Stomach smooth muscle (tissue), 2 donors: Measurements from ENCODE around the gene CD4.

Experiments
- H3K27ac ChIP-seq: one replicate; pipeline ENCODE4 v1.7.0; 2013; ENCODE audit warnings: mild to moderate bottlenecking, low read length, inconsistent platforms
- H3K27me3 ChIP-seq, 2 donors: one replicate each; pipeline ENCODE4 v1.7.0; 2013; ENCODE audit warnings: low read length in 2 of 2; ENCODE audit not compliant: insufficient read depth in 2 of 2, control insufficient read depth in 1 of 2
- H3K36me3 ChIP-seq, 2 donors: one replicate each; pipeline ENCODE4 v1.7.0; 2013; ENCODE audit warnings: low read length in 2 of 2; ENCODE audit not compliant: control insufficient read depth in 2 of 2, insufficient read depth in 2 of 2
- H3K4me1 ChIP-seq: one replicate; pipeline ENCODE4 v1.7.0; 2013; ENCODE audit warnings: low read length; ENCODE audit not compliant: control insufficient read depth, insufficient read depth
- H3K4me3 ChIP-seq, 2 donors: one replicate each; pipeline ENCODE4 v1.7.0; 2013; ENCODE audit warnings: low read length in 2 of 2
- H3K9ac ChIP-seq, 2 donors: one replicate each; pipeline ENCODE4 v1.7.0; 2013; ENCODE audit warnings: low read length in 2 of 2, mild to moderate bottlenecking in 1 of 2
- H3K9me3 ChIP-seq, 2 donors: one replicate each; pipeline ENCODE4 v1.7.0; 2013; ENCODE audit warnings: low read length in 2 of 2; ENCODE audit not compliant: control insufficient read depth in 2 of 2
- donor health status: healthy.
- donor health status: Pancreatic carcinoma.

CD4 gene

DNA sequence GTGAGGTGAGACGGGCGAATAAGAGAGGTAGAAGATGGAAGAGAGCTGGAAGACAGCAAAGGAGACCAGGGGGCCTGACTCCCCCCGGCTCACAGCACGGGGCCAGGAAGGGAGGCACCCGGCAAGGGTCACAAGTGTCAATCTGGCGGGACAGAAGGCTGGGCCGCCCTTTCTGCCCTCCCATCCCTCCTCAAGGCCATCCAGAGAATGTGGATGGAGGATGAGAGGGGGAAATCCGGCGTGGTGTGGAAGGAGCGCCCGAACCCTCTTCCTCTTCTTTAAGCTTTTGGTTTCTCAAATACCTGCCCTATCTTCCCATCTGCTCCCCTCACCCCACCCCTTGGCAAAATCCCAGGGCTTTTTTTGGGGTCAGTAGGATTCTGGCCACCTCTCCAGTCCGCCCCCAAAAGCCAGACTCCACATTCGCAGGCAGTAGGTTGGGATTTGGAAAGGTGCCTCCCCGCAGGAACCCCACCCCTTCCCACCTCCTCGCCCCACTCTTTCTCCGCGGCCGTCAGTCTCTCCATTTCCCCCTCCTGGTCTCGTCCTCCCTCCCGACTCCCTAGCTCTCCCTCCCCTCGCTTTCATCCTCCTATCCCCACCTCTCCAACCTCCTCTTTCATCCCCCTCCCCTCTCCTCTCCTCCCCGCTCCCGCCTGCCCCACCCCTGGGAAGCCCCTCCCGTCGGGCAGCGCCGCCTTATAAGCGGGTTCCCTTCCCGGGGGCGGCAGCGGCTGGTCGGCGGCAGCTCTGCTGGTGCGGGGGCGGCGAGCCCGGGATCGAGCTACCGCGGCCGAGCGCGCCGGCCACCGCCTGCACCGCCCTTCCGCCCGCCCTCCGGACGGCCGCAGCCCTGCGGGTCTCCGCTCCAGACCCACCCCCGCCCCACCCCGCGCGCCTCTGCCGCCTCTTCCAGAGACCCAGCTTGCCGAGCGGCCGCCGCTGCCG, 23.4 kb upstream of the CD4 start, which contains the start of gene PTMS:
TSS of gene PTMS (plus strand) at position 730 of the 948 bp plus-strand sequence. CDS start 343 bp downstream, outside the sequence.
- Histone ChIP-seq H3K27me3 (no peaks in the 10 kb centered on the region), H3K36me3 (peaks cover 5 to 7% of the 10 kb centered on the region in 2 donors), H3K9me3 (no peaks in the 10 kb centered on the region), H3K4me3 (peak within 1 kb of the TSS; percentile 89 to 95), H3K4me1 (peaks cover 62% of the 10 kb centered on the region), H3K27ac (peak within 1 kb of the TSS; percentile 96), H3K9ac (peak within 1 kb of the TSS; percentile 79 to 82)

DNA sequence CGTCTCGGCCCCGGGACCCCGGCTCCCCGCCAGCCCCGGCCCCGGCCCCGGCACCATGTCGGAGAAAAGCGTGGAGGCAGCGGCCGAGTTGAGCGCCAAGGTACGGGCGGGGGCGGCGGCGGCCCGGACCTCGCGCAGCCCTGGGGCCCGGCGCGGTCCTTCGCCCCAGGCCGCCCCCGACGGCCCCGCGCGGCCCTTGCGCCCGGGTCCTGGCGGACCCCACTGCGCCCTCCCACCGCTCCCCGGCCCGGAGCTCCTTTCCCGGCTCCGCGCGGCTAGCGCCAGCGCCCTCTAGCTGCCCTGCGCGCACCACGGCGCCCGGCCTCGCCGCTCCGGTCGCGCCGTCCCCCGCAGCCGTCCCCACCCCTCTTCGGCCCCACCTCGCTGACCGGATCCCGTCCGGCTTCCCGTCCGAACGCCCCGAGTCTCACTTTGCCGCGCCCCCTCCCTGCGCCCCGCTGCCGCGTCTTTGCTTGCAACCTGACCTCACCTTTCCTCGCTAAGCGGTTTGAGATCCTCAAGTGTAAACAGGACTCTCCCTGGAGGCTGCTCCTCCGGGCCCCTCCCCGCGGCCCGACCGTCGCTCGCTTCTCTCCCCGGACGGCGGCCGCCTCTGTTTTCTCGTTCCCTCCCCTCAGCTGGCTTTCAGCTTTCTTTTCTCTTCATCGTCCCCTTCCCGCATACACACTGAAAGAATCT, 22.5 kb upstream of the CD4 start:
- Histone ChIP-seq H3K9ac (peak overlapping the region; percentile 79 to 82), H3K4me1 (peaks cover 66% of the 10 kb centered on the region), H3K27me3 (no peaks in the 10 kb centered on the region), H3K9me3 (no peaks in the 10 kb centered on the region), H3K4me3 (peak overlapping the region; percentile 89 to 95), H3K36me3 (peaks cover 11 to 13% of the 10 kb centered on the region in 2 donors), H3K27ac (peak overlapping the region; percentile 80)

DNA sequence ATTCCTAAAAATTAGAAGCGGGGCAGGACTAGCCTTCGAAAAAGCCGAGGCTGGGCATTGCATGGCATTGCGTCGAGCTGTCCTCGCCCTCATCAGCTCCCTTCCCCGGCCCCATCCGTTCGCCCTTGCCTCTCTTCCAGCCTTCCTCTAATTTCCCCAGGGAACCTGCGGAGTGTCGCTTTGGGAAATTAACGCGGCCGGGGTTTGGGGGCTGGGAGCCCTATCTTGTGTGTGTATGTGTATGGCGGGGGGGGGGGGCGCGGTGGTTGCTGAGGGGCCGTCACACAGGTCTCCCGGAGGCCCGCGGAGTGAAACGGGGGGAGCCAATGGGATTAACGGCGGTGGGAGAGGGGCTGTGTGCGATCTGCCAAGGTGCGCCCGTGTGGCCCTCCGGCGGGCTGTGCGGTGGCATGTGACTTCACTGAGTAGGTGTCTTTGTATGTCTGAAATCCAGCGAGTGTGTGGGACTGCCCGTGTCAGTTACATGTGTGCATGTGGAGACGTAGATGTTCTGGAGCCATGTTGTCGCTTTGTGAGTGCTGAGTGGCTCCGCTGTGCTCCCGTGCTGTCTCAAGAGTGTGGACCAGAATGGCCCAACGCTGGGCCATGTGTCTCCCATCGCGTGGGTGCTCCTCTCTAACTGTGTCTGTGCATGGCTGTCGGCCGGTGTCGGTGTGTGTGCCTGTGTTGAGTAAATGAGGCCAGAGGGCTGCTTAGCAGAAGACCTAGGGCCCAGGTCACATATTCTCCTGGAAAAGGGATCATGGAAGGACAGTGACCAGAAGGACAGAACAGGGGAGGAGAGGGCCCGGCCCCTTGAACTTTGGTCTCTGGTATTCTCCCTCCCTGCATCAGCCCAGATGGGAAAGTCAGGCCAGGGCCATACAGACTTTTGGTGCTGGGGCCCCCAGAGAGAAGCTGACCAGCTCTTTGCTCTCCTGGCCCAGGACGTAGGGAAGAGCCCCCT, 21.7 kb upstream of the CD4 start:
- H3K9me3 ChIP-seq: no peaks in the 10 kb centered on the region
- peaks cover 11 to 13% of the 10 kb centered on the region in 2 donors for H3K36me3 ChIP-seq
- H3K4me3 ChIP-seq: peak overlapping the region; percentile 89 to 95
- peak overlapping the region; percentile 80 for H3K27ac ChIP-seq
- peak overlapping the region; percentile 79 to 82 for H3K9ac ChIP-seq
- peaks cover 64% of the 10 kb centered on the region for H3K4me1 ChIP-seq
- H3K27me3 ChIP-seq: no peaks in the 10 kb centered on the region

DNA sequence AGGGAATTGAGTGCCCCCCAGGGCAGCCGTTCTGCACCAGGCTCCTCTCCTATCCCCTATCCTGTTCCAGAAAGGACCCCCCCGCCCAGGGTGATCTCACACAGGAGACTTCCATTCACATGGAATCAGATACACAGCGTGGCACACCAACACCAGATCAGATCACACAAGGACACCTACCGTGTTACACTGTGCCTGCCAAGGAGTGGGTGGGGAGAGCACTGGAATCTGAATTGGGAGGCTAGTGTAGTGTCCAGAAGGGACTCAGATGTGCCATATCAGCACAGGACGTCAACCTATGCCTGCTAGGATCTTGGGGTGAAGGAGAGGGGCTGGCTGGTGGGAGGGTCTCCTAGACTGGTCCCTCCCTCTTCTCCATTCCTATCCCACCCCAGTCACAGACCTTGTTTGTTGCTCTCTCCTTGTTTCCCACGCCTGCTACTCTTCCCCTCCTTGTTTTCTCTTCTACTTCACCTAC, 20.9 kb upstream of the CD4 start:
- Histone ChIP-seq H3K9me3 (no peaks in the 10 kb centered on the region), H3K4me1 (peaks cover 63% of the 10 kb centered on the region), H3K27me3 (no peaks in the 10 kb centered on the region), H3K4me3 (peak overlapping the region; percentile 89 to 95), H3K27ac (peak overlapping the region; percentile 80), H3K36me3 (peaks cover 11 to 13% of the 10 kb centered on the region in 2 donors), H3K9ac (peak overlapping the region; percentile 72 to 82)

DNA sequence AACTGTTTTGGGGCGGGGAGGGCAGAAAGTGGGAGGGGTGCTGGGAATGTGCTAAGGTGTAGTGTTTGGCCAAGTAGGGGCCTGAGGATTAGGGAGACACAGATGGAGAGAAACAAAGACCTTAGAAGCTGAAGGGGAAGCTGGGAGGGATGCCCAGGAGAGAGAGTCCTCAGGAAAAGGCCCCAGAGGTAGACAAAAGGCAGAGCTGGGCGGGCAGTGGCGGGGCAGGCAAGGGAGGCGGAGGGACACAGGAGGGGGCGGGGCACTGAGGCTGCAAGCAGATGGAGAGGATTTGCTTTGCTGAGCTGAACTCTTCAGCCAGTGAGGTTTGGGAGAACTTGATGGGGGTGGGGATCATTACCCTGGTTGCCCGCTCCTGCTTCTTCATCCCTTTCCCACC, 20.3 kb upstream of the CD4 start:
- Histone ChIP-seq H3K4me3 (peak overlapping the region; percentile 89 to 95), H3K36me3 (peaks cover 11 to 13% of the 10 kb centered on the region in 2 donors), H3K27me3 (no peaks in the 10 kb centered on the region), H3K9ac (peak overlapping the region; percentile 21 to 82), H3K4me1 (peaks cover 62% of the 10 kb centered on the region), H3K27ac (peak overlapping the region; percentile 80), H3K9me3 (no peaks in the 10 kb centered on the region)

DNA sequence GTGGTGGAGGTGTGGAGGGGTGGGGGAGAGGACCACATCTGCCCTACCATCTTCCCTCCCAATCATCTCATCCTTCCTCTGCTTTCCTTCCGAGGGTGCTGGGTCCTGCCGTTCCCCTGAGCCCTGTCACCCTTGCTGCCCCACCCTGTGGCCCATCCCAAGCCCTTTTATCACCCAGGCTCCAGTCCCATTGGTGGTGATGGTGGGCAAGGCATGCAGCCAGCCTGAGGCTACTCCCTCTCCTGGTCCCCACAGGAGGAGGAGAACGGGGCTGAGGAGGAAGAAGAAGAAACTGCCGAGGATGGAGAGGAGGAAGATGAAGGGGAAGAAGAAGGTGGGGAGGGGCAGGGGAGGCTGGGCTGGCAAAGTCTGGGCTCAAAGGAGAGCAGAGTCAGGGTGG, 19.7 kb upstream of the CD4 start:
- H3K9me3 ChIP-seq: no peaks in the 10 kb centered on the region
- H3K4me3 ChIP-seq: peak overlapping the region in 1 of 2 donors; percentile 89
- peaks cover 11 to 13% of the 10 kb centered on the region in 2 donors for H3K36me3 ChIP-seq
- H3K27ac ChIP-seq: peak overlapping the region; percentile 80
- no peaks in the 10 kb centered on the region for H3K27me3 ChIP-seq
- H3K9ac ChIP-seq: no peak overlapping the region
- peaks cover 58% of the 10 kb centered on the region for H3K4me1 ChIP-seq

DNA sequence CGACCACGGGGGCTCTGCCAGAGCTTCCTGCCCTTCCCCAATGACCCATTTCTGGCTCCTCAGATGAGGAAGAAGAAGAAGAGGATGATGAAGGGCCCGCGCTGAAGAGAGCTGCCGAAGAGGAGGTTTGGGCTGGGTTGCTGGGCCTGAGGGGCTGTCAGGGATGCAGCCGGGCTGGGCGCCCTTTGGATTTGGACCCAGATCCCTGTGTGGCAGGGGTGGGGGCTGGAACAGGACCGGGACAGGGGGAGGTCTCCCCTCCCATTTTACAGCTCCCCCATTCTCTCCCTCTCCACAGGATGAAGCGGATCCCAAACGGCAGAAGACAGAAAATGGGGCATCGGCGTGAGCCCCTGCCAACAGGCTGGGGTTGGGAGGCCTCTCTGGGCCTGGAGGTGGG, 19.2 kb upstream of the CD4 start:
- Histone ChIP-seq H3K27me3 (no peaks in the 10 kb centered on the region), H3K4me3 (no peak overlapping the region), H3K9ac (no peak overlapping the region), H3K4me1 (peaks cover 54% of the 10 kb centered on the region), H3K27ac (peak overlapping the region; percentile 80), H3K9me3 (no peaks in the 10 kb centered on the region), H3K36me3 (peaks cover 11 to 13% of the 10 kb centered on the region in 2 donors)

DNA sequence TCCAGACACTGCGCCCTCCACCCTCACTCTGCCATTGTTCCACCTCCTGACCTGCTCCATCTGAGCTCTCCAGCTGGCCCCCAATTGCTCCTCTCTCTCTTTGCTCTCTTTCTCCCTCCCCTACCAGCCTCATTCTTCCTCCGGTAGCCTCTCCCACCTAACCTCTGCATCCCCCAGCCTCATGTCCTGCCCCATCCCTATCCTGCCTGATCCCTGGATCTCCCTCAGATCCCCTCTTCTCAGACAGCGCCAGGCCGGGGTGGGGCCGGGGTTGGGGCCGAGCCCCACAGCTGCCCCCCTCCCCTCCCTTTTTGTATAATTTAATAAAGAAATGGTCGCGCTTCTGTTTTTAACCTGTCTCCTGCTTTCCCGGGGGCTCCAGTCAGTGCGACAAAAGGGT, 18.7 kb upstream of the CD4 start:
- Histone ChIP-seq H3K4me3 (no peak overlapping the region), H3K36me3 (peaks cover 11 to 13% of the 10 kb centered on the region in 2 donors), H3K9me3 (no peaks in the 10 kb centered on the region), H3K4me1 (peaks cover 49% of the 10 kb centered on the region), H3K27ac (peak overlapping the region; percentile 24), H3K27me3 (no peaks in the 10 kb centered on the region), H3K9ac (no peak overlapping the region)

DNA sequence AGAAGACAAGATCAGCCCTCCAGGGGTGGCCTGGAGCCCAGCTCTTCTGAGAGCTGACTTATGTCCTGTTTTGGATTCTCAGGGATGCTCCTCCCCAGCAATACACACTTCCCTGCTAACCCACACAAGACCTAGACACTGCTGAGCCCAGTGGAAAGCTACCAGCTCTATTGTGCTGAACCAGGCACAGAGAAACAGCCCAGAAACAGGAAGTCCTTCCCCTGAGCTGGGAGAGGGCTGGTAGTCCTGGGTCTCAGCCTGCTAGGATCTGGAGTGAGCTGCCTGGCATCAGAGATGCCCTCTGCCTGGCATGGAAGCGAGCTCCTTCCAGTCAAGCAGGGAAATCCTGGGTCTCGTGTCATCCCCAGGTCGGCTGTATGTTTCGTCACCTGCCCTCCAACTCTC, 18.2 kb upstream of the CD4 start:
- H3K27ac ChIP-seq: peak overlapping the region; percentile 24
- no peaks in the 10 kb centered on the region for H3K9me3 ChIP-seq
- H3K36me3 ChIP-seq: peaks cover 11 to 13% of the 10 kb centered on the region in 2 donors
- H3K4me1 ChIP-seq: peaks cover 46% of the 10 kb centered on the region
- H3K9ac ChIP-seq: no peak overlapping the region
- H3K4me3 ChIP-seq: no peak overlapping the region
- no peaks in the 10 kb centered on the region for H3K27me3 ChIP-seq
